K562 (cell line): Measurements from ENCODE around the gene STIM1.

Experiments used
- CCNT2 ChIP-seq: IDR thresholded peaks from 2 replicates; pipeline ENCODE4 v1.6.1; 2011; ENCODE audit warnings: borderline replicate concordance, low read depth, mild to moderate bottlenecking, moderate library complexity, mixed read lengths, low read length; ENCODE audit not compliant: insufficient read length; ENCODE audit errors: extremely low read depth
- ESRRA ChIP-seq: fragments of 450-650 bp; IDR thresholded peaks from 2 replicates; pipeline ENCODE4 v1.6.1; 2014; ENCODE audit warnings: low read depth, mild to moderate bottlenecking, moderate library complexity, borderline replicate concordance
- EZH2 ChIP-seq: IDR thresholded peaks from 2 replicates; pipeline ENCODE4 v1.6.1; 2012; ENCODE audit warnings: low read depth, mild to moderate bottlenecking, inconsistent platforms, low read length, borderline replicate concordance
- JUND ChIP-seq, 2 experiments: IDR thresholded peaks; 2 replicates in 1 of 2; 3 replicates in 1 of 2; pipeline ENCODE4 v1.6.1; 2011; ENCODE audit warnings: borderline replicate concordance in 2 of 2, low read depth in 2 of 2, low read length in 2 of 2, improper control_type of control experiment in 1 of 2, missing biosample characterization in 1 of 2, missing genetic modification characterization in 1 of 2, missing genetic modification reagents in 1 of 2
- MTA3 ChIP-seq: fragments of 450-650 bp; formaldehyde crosslinking; IDR thresholded peaks from 2 replicates; pipeline ENCODE4 v1.6.1; 2017; ENCODE audit warnings: mild to moderate bottlenecking, borderline replicate concordance
- NFATC3 ChIP-seq: fragments of 450-650 bp; IDR thresholded peaks from 2 replicates; pipeline ENCODE4 v1.6.1; 2017; ENCODE audit warnings: mild to moderate bottlenecking
- SAFB ChIP-seq: fragments of 200-400 bp; formaldehyde crosslinking; IDR thresholded peaks from 2 replicates; pipeline ENCODE4 v1.6.1; 2017; ENCODE audit warnings: low read depth, low read length, borderline replicate concordance
- TCF7 ChIP-seq: sonication (generic); IDR thresholded peaks from 2 replicates; pipeline ENCODE4 v1.6.1; 2016; ENCODE audit warnings: antibody characterized with exemption, borderline replicate concordance
- YBX1 ChIP-seq: fragments of 450-650 bp; IDR thresholded peaks from 2 replicates; pipeline ENCODE4 v1.7.1; 2016; ENCODE audit warnings: mild to moderate bottlenecking
- ZC3H8 ChIP-seq: fragments of 450-650 bp; IDR thresholded peaks from 2 replicates; pipeline ENCODE4 v1.6.1; 2017
- ZNF3 ChIP-seq: fragments of 250-450 bp; sonication (Bioruptor Pico); IDR thresholded peaks from 2 replicates; pipeline ENCODE4 v1.5.0; 2021; ENCODE audit warnings: mild to moderate bottlenecking, moderate library complexity
- TF ChIP-seq, protein P1 (sequence below), 3 experiments: IDR thresholded peaks in 2 of 3; conservative IDR thresholded peaks in 1 of 3; 2 replicates each; pipeline ENCODE4 v1.5.1; 2011 to 2012; ENCODE audit warnings: low read length in 3 of 3, mild to moderate bottlenecking in 3 of 3, control low read depth in 2 of 3, improper control_type of control experiment in 1 of 3, inconsistent platforms in 1 of 3, low read depth in 1 of 3, mixed read lengths in 1 of 3, moderate library complexity in 1 of 3; ENCODE audit not compliant: insufficient read depth in 2 of 3

DNA sequence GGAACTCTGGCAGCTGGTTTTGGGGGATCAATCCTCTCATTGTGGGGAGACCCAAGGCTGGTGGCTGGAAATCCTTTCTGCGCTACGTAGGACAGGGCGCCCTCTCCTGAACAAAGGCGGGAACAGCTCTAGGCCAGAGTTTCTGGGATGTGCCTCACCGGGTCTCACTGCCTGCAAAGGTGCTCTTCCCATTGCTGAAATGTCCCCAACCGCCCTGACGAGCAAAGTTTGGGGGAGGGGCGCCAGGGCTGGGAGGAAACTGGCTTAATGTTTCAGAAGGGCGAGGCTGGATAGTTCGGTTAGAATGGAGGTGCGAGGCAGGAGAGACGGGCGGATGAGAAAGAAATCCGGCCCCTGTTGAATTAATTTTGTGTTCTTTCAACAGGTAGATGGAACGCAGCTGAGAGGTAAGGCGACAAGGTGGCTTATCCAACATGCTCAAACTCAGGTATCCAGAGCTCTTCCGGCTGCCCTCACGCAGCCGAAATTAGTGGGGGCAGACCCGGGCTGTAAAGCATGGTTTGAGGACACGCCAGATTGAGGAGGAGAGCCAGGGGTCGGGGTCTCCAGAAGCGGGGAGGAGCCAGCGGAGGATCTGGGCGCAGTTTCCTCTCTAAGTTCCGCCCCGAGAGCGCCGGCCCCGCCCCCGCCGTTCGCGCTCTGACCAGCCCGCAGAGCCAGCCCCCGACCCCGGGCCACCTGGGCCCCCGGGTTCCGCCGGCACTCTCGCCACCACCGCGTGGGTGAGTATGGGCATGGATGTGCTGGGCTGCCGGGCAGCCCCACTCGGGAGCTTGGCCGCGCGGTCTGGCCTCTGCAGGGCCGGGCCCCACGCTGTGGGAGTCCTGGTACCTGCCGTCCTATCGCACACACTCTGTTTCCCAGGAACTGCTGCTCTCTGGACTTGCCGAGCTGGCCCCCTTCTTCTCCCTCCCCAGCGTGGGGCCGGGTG is 47.3 kb upstream of the STIM1 start, which contains the start of gene PGAP2:
- TF ChIP-seq ZNF3 (no peak), ESRRA (peak; percentile 56), EZH2 (no peak), NFATC3 (no peak), MTA3 (peak; percentile 35; the same call in 1 of the 2 replicates), SAFB (peak; percentile 77), CCNT2 (peak; percentile 52), TCF7 (0 out of 2 replicates have a peak, but pooled peaks have one; percentile 33), JUND (IDR thresholded peaks at IDR 0.05; ENCODE audit: borderline replicate concordance, low read depth, low read length) (peak; percentile 47; the same call in 1 of the 2 replicates), JUND (tag; IDR thresholded peaks at IDR 0.05; ENCODE audit: borderline replicate concordance, low read depth, low read length) (no peak), ZC3H8 (no peak), YBX1 (no peak)
- TF ChIP-seq, protein P1, sequence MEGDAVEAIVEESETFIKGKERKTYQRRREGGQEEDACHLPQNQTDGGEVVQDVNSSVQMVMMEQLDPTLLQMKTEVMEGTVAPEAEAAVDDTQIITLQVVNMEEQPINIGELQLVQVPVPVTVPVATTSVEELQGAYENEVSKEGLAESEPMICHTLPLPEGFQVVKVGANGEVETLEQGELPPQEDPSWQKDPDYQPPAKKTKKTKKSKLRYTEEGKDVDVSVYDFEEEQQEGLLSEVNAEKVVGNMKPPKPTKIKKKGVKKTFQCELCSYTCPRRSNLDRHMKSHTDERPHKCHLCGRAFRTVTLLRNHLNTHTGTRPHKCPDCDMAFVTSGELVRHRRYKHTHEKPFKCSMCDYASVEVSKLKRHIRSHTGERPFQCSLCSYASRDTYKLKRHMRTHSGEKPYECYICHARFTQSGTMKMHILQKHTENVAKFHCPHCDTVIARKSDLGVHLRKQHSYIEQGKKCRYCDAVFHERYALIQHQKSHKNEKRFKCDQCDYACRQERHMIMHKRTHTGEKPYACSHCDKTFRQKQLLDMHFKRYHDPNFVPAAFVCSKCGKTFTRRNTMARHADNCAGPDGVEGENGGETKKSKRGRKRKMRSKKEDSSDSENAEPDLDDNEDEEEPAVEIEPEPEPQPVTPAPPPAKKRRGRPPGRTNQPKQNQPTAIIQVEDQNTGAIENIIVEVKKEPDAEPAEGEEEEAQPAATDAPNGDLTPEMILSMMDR (IDR thresholded peaks at IDR 0.05 in 2 of 3, conservative IDR thresholded peaks at IDR 0.05 in 1 of 3; ENCODE audit: insufficient read depth in 2 of 3, low read depth in 1 of 3, low read length in 3 of 3) = peak; percentile 80 to 92 (median 85)
